AG08396 (cell line): Measurements from ENCODE around the gene AKAP3.
A peak's percentile ranks its signal among the peaks of the same experiment; 100 is the strongest.

ENCODE experiments used
- DNase-seq: peaks from one replicate; pipeline ENCODE4 v3.0.0; 2012; ENCODE audit warnings: low spot score, mixed read lengths

Gene AKAP3

DNA sequence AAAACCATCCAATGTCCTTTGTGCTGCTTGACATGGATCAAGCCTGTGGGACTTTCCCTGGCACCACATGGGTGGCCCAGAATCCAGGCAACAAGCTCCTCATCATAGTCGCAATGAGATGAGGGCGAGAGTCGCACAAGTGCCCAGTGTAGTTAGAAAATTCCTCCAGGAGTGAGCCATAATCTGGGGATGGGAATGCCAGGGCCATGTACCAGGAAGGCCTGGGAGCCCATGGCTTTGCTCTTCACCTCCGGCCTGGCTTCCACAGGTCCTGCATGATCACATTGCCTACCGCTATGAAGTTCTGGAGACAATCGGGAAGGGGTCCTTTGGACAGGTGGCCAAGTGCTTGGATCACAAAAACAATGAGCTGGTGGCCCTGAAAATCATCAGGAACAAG, 53.0 kb downstream of the AKAP3 start:
- no peak for DNase-seq

DNA sequence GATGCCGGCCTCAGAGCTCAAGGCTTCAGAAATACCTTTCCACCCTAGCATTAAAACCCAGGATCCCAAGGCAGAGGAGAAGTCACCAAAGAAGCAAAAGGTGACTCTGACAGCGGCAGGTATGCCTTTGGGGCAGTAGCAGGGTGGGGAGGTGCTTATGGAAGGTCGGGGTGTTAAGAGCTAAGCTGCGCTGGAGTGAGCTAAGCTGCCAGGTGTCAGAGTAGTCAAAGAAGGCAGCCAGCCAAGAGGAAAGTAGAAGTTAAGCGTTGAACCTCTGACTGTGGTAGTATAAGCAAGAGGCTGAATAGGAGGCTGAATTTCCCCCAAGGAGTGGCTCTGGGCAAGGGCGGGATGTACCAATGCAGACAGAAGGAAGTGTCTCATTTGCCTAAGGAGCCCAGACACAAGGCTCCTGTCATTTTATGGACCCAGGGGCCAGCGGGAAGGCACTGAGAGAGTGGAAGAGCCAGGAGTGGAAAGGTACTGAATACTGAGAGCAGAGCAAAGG, 57.6 kb downstream of the AKAP3 start:
- no peak for DNase-seq

DNA sequence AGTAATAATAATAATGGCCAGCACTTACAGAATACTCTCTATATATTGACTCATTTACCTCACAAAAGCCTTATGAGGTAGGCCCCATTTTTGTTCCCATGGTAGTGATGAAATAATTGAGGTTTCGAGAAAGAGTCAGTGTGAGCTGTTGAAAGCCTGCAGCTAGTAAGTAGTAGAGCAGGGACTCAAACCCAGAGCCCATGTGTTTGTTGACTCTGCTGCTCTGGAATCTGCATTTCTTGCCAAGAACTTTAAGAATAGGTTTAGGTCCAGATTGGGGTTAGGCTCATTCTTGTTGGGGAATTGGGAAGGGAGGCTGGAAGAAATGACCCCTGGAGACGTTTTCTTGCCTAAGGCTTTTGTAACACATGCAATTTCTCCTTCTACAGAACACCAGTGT, 58.9 kb downstream of the AKAP3 start:
- no peak for DNase-seq

DNA sequence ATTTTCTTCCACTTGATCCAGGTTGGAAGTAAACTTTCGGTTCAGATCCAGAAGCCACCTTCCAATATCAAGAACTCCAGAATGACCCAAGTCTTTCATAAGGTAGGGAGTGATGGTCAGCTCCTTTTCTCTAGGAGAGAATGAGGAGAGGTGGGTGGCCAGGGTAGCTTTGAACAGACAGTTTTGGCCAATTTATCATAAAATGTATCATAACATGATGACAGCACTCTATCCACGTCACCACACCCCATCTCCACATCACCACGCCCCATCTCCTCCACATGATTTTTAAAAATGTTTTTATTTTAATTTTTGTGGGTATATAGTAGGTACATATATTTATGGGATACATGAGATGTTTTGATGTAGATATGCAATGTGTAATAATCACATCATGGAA, 59.9 kb downstream of the AKAP3 start:
- no peak for DNase-seq

DNA sequence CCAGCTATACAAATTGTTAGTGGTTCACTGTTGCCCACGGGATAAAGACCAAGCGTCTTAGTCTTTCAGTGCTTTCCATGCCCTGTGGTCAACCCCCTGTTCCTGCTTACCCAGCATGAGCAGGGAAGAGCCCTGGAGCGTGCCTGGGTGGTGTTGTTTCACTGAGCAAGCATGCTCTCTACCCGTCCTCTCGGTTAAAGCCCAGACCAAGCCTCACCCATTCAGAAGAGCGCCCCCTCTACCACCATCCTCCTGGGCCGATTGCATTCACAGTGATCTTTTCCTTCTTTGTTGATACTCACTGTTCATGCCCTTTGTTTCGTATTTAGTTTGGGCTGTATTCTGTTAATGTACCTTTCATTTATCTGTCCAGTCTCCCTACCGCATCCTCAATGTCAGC, 61.7 kb downstream of the AKAP3 start:
- no peak for DNase-seq

DNA sequence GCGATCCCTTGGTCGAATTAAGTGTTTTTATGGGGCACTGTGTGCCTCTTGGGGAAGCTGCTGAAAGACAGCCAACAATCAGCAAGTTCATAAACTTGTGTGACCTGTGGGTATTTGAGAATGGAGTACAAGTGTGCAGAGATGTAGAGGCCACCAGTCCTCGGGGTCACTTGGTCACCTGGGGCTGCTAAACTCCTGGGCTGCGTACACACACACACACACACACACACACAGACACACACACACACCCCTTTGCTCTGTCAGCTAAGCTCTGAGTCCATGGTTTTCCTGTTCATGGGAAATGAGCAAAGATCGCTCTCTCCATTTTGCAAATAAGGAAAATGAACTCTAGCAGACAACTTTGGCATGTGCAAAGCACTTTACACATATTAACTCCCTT, 62.4 kb downstream of the AKAP3 start:
- no peak for DNase-seq

DNA sequence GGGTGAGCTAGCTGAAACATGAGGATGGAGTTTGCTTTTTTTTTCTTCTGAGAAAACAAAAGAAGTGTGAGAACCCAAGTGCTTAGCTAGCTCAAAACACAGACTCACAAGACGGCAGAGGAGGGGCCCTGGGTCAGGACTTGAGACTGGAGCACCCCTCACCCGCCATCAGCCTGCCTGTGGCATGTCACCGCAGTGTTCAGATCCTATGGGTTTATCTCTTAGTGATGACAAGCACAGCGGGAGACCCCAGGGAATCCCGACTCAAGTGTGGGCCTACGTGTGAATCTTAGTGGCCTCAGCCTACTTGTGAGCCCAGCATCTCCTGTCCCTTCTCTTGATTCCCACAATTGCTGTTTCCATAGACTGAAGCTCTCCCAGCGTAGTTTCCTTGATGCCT, 64.0 kb downstream of the AKAP3 start:
- no peak for DNase-seq

DNA sequence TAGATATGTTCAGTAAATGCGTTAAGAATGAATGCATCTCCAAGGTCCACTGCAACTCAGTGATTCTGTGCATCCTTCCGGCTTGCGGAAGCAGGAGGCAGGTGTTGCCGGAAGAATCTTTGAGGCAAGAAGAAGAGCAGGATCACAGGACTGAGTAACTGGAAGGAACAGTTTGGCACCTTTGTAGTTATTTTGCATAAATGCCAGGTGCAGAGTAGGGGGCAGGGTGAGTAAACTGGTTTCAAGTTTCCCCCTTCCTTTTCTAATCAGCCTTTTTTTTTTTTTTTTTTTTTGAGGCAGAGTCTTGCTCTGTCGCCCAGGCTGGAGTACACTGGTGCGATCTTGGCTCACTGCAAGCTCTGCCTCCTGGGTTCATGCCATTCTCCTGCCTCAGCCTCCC, 64.6 kb downstream of the AKAP3 start:
- no peak for DNase-seq

DNA sequence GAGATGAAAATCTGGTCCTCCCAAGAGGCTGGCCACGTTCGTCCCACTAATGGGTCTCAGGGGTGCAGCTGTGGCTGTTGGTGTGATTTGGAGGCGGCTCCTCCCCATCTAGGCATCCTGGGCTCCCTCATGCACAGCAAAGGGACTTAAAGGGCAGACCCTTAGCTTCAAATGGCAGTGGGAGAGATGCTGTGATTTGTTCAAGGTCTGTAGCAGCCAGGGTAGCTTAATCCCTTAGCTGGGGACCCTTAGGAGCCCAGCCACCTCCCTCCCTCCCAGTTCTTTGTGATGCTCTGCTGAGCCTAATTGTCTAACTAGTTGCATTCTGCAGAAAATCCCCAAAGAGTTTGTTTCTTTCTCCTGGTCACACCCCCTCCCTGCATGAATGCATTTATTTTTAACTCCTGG, 68.6 kb downstream of the AKAP3 start:
- no peak for DNase-seq

DNA sequence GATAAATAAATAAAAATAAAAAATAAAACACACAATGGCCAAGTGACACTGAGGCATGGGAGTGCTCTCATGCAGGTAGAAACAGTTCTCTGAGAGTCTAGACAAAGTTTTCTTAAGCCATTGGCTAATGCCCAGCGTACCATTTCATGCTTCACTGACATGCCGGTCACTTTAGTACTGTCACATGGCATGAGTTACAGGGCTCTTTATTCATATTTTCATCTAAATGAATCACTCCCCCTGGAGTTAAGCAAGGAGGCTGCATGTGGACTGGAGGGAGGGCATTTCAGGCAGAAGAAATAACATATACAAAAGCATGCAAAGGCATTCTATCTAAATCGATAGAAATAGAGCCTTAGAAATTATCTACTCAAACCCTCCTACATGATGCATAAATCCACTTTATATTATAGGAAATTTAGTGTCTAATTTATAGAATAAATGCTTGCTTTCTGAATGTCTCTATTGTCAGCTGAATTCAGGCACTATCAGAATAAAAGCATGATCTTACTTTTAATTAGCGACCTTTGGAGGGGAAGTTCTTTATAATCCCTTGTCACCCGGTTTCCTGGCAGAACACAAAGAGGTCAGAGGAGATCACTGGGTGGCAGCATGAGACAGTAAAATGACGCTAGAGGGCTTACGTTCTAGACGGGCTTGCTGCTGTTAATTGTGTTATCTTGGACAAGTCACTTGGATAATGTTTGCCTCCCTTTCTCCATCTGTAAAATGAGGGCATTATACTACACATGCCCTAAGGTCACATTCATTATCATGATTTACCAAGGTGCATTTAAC, 69.3 kb downstream of the AKAP3 start:
- DNase-seq = peak; percentile 26

DNA sequence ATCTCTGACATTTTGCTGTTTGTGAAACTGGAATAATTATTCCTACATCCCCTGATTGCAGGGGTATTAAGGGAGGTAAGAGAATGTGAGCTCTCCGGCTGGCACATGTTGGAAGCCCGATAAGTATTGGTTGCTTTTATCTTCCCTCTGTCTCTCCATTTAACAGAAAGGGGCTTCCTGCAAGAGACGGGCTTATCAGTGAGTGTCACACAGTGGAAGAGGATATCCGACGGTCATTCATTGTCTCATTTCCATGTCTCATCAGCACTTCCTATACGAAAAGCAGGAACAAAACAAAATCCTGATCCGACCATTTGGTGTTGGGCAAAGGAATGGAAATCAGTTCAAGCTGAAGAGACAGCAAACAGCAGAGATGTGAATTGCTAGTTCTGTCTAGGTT, 76.2 kb downstream of the AKAP3 start:
- DNase-seq = no peak

DNA sequence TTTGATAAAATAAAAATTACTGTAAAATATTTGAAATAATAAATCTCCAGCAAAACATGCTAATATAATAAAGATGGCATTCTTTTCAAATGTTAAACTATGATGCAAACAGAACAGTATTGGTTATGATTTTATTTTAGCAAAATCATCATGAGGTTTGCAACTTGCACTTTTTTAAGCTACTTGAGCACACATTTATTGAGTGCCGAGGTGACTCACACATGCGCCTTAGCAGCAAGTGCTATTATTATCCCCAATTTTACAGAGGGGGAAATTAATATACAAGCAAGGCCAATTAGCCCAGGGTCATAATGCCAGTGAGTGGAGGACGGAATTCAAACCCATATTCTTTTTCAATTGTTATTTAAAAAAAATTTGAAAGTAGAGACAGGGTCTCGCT, 79.6 kb downstream of the AKAP3 start:
- DNase-seq = no peak

DNA sequence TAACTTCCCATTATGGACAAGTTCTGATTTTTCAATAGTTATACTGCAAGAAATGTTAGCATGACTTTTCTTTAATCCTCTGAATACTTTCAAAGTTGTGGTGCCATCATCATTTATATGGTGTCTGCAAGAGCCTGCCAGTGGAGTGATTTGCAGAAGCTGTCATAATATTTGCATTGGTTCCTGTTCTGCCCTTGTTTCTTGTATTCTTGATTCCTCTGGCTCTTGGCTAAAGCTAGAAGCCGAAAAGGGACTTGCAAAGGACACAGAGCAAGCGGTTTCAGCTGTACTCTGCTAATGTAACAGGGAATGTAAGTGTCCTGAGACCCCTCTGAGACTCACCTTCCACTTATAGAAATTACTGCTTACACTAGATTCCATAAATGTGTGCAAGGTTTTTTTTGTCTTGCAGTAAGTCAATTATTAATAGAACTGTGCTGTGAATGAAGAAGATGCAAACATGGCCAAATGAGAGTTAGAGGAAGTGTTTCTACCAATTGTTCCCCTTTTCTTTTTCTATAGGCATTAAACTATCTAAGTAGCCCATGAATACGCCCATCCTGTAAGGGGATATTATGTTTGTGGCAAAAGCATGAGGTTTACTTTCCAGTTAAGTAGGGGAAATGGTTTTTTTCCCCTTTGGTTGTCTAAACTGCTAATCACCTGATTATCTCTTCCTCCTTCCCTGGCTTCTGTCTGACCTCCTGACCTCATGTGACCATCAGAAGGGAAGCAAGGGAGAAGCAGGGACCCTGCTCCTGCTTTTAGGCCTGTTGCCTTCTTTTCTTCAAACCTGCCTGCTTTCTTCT, 81.6 kb downstream of the AKAP3 start:
- DNase-seq = no peak

DNA sequence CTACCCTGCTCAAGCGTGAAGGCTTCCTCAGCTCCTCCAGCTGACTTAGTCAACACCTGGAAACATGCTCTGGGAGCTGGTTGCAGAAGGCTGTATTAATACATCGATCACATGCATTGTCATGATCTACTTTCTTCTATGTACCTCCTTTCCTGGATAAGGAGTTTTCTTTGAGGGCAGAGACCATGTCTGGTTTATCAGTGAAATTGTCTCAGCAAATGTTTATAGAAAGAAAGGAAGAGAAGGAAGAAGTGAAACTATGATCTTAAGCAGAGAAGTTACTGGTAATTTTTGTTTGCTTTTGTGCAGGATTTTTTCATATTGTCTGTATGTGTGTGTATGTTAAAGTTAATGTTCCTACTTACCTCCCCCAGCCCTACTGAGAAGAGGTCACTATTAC, 82.4 kb downstream of the AKAP3 start:
- DNase-seq = no peak
